GM19043 (cell line): ENCODE measurements around the gene PGAP1.
A peak's percentile ranks its signal among the peaks of the same experiment; 100 is the strongest.

ENCODE experiments used
- ATAC-seq: cut with Tn5 transposase; IDR thresholded peaks from one replicate; pipeline ENCODE4 v1.9.1; 2021; ENCODE audit warnings: low read depth; ENCODE audit not compliant: unreplicated experiment

The PGAP1 gene, protein sequence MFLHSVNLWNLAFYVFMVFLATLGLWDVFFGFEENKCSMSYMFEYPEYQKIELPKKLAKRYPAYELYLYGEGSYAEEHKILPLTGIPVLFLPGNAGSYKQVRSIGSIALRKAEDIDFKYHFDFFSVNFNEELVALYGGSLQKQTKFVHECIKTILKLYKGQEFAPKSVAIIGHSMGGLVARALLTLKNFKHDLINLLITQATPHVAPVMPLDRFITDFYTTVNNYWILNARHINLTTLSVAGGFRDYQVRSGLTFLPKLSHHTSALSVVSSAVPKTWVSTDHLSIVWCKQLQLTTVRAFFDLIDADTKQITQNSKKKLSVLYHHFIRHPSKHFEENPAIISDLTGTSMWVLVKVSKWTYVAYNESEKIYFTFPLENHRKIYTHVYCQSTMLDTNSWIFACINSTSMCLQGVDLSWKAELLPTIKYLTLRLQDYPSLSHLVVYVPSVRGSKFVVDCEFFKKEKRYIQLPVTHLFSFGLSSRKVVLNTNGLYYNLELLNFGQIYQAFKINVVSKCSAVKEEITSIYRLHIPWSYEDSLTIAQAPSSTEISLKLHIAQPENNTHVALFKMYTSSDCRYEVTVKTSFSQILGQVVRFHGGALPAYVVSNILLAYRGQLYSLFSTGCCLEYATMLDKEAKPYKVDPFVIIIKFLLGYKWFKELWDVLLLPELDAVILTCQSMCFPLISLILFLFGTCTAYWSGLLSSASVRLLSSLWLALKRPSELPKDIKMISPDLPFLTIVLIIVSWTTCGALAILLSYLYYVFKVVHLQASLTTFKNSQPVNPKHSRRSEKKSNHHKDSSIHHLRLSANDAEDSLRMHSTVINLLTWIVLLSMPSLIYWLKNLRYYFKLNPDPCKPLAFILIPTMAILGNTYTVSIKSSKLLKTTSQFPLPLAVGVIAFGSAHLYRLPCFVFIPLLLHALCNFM

GRCh38 chr2:196926562-196927375 lies at the start of gene PGAP1:
TSS of gene PGAP1 (minus strand) at chr2:196926707. CDS start at chr2:196926616, 91 bp downstream.
- ATAC-seq, result peak; percentile 78

- ATAC-seq, result no peak
Measured at GRCh38 chr2:196974970-196975369, 48.5 kb upstream of the PGAP1 start.

GRCh38 chr2:196971574-196972279 lies 45.2 kb upstream of the PGAP1 start:
- no peak for ATAC-seq

- no peak for ATAC-seq
Measured at GRCh38 chr2:196970099-196970498, 43.6 kb upstream of the PGAP1 start.

- no peak for ATAC-seq
Measured at GRCh38 chr2:196968516-196968915, 42.0 kb upstream of the PGAP1 start.

- ATAC-seq, result no peak
Measured at GRCh38 chr2:196967775-196968174, 41.3 kb upstream of the PGAP1 start.

GRCh38 chr2:196967116-196967515 lies 40.6 kb upstream of the PGAP1 start:
- no peak for ATAC-seq

- ATAC-seq, result no peak
Measured at GRCh38 chr2:196966061-196966460, 39.6 kb upstream of the PGAP1 start.

- ATAC-seq, result no peak
Measured at GRCh38 chr2:196965651-196966050, 39.1 kb upstream of the PGAP1 start.

DNA sequence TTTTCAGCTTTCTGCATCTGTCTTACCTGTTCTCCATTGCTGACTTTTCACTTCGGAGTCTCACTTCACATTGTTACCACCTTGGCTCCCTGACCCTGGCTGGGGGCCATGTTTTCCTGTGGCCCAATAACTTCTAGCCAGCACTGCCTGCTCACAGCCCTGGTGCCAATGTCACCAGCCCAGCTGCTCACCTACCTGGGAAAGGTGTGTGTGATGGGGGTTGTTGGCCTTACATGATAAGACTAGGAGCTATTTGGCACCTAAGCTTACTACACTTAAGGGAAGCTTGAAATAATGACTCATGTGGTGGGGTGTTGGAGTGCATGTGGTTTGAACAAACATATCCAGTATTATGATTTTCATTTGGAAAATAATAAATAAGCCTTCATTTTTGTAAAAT lies 37.5 kb upstream of the PGAP1 start:
- no peak for ATAC-seq

- no peak for ATAC-seq
Measured at GRCh38 chr2:196963043-196963442, 36.5 kb upstream of the PGAP1 start.

DNA sequence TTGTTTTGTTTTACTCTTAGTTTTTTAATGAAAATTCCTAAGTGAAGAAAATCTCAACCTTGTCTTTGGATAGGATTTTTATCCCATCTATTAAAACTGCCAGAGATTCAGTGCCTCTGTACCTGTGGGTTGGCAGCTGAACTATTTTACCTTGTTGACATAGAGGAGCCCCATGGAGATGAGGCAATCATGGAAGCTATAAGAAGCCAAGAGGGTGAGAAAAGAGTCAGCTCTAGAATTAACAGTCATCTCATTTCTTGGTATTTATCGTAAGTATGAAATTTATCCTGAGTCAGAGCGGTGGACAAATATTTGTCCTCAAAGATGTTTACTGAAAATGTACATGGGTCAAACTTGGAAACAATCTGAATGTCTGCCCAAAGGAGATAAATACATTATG lies 35.8 kb upstream of the PGAP1 start:
- no peak for ATAC-seq

- peak; percentile 97 for ATAC-seq
Measured at GRCh38 chr2:196961889-196962288, 35.4 kb upstream of the PGAP1 start.

DNA sequence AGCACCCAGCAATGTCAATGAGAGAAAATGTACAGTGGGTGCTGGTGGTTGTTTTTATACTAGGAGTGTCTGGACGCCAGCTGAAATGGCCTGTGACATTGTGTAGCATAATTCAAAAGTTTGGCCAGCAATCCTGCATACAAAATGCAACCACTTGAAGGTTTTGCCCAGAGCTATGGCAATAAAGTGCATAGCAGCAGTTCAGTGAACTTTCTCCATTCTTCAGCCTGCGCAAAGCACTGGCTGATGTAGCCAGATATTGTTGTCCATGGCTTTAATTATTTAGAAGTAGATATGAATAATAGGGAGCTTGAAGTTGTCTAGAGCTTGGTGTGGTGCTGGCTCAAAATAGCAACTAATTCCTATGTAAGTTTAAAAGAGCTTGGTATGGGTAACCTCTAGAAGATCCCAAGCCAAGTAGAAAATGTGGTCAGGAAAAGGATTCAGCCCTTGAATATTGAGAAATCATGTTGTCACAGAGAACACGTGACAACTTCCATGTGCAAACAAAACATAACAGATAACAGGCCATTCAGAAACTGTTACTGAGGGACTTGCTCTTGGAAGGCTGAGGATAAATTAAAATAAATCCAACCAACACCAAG lies 33.3 kb upstream of the PGAP1 start:
- no peak for ATAC-seq

GRCh38 chr2:196959281-196959680 lies 32.8 kb upstream of the PGAP1 start:
- no peak for ATAC-seq

DNA sequence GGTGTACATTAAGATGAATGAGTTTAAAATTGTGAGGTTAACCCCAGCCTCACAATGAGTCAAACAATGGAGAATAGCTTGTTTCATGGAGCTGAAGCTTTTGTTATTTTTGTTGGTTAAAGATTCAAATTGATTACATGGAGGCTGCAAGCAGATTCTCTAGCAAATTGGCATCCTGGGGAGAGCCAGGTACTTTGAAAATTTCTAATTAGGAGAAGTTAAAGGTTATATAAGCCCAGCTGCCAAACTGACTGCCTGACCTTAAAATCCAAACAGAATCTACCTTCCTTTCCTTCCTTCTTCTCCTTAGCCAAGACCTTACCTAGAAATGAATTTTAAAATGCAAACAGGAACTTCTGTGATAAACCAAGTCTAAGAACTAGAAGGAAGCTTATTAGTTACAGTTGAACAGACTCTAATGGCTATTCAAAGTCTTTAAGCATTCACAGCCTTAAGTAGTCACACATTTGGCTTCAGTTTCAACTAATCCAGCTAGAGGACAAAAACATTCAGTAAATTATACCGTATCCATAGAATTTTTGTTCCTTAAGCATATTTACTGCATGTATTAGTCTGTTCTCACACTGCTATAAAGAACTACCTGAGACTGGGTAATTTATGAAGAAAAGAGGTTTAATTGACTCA lies 31.5 kb upstream of the PGAP1 start:
- ATAC-seq, result no peak

- no peak for ATAC-seq
Measured at GRCh38 chr2:196957442-196957841, 30.9 kb upstream of the PGAP1 start.

DNA sequence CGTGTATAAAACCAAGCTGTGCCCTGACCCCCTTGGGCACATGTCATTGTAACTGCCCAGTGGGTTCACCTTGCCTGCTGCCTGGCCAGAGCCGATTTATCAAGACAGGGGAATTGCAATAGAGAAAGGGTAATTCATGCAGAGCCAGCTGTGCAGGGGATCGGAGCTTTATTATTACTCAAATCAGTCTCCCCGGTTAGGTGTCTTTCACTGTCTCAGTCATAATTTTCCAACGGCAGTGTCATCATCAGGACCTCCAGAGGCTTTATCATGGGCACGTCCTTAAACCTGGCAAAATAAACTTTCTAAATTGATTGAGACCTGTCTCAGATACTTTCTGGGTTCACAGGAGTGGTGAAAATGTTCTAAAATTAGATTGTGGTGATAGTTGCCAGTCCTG lies 29.6 kb upstream of the PGAP1 start:
- no peak for ATAC-seq

GRCh38 chr2:196955036-196955435 lies 28.5 kb upstream of the PGAP1 start:
- no peak for ATAC-seq
